NCI-H1105 treated with DMSO at 0.1 percent for 48 hours (cell line): Measurements from ENCODE around the gene RREB1.
"Not testable (repeated sequence)": the region's sequence is repeated elsewhere in the genome, so short reads cannot be mapped to it uniquely, and the experiment has no call there.

Experiments
- DNase-seq: peaks from one replicate; lab custom pipeline; 2025; lab: John Stamatoyannopoulos, UW

The RREB1 gene

GRCh38 chr6:7263519-7263805 is 155.7 kb downstream of the RREB1 start:
- not testable (repeated sequence) for DNase-seq

GRCh38 chr6:7264041-7264440 is 156.3 kb downstream of the RREB1 start:
- no peak for DNase-seq

GRCh38 chr6:7264686-7265384 is 157.1 kb downstream of the RREB1 start:
- no peak for DNase-seq

GRCh38 chr6:7265385-7265726 is 157.6 kb downstream of the RREB1 start:
- not testable (repeated sequence) for DNase-seq

GRCh38 chr6:7267071-7267465 is 159.3 kb downstream of the RREB1 start:
- DNase-seq = no peak

- peak; percentile 37 for DNase-seq
Observed at GRCh38 chr6:7267466-7268091, 159.8 kb downstream of the RREB1 start.

- DNase-seq = no peak
Observed at GRCh38 chr6:7268362-7268761, 160.6 kb downstream of the RREB1 start.

GRCh38 chr6:7268816-7269555 is 161.2 kb downstream of the RREB1 start:
- DNase-seq = no peak

- no peak for DNase-seq
Observed at GRCh38 chr6:7269816-7270215, 162.1 kb downstream of the RREB1 start.

- no peak for DNase-seq
Observed at GRCh38 chr6:7270320-7271204, 162.8 kb downstream of the RREB1 start.

- no peak for DNase-seq
Observed at GRCh38 chr6:7271205-7271534, 163.4 kb downstream of the RREB1 start.

- DNase-seq = no peak
Observed at GRCh38 chr6:7273709-7274108, 165.9 kb downstream of the RREB1 start.

GRCh38 chr6:7274525-7274924 is 166.8 kb downstream of the RREB1 start:
- not testable (repeated sequence) for DNase-seq

GRCh38 chr6:7276199-7276524 is 168.4 kb downstream of the RREB1 start:
- DNase-seq = no peak

GRCh38 chr6:7282097-7282906 is 174.5 kb downstream of the RREB1 start:
- no peak for DNase-seq

- no peak for DNase-seq
Observed at GRCh38 chr6:7283676-7284075, 175.9 kb downstream of the RREB1 start.

- DNase-seq = no peak
Observed at GRCh38 chr6:7285416-7285815, 177.7 kb downstream of the RREB1 start.

GRCh38 chr6:7290079-7290478 is 182.3 kb downstream of the RREB1 start:
- no peak for DNase-seq

GRCh38 chr6:7292596-7293255 is 185.0 kb downstream of the RREB1 start:
- DNase-seq = no peak

GRCh38 chr6:7295916-7296315 is 188.2 kb downstream of the RREB1 start:
- DNase-seq = no peak

GRCh38 chr6:7296602-7297001 is 188.8 kb downstream of the RREB1 start:
- no peak for DNase-seq
